Small intestine (tissue), 7 donors: ENCODE results near the gene NCBP3. TPM values are rescaled to one million over a fixed set of nuclear protein-coding genes. Genes with fewer than 3 reads are reported as not detected.

Experiments used
- DNase-seq, 2 donors: peaks; one replicate each; pipeline versions ENCODE4 v3.0.0 to v3.0.0-alpha.2; 2013
- FAIRE-seq: peaks from 2 replicates; lab custom pipeline; 2012; peaks lifted over from hg19 to GRCh38; lab: Jason Lieb, UNC
- H3K27ac ChIP-seq, 3 donors: one replicate each; pipeline ENCODE4 v1.5.1; 2013; ENCODE audit warnings: low read length in 2 of 3, mild to moderate bottlenecking in 2 of 3, control low read depth in 1 of 3, inconsistent platforms in 1 of 3, low read depth in 1 of 3, moderate library complexity in 1 of 3
- H3K27me3 ChIP-seq, 3 donors: one replicate each; pipeline ENCODE4 v1.6.1; 2013; ENCODE audit warnings: low read length in 3 of 3, inconsistent platforms in 1 of 3; ENCODE audit not compliant: control insufficient read depth in 3 of 3, insufficient read depth in 3 of 3
- H3K36me3 ChIP-seq, 3 donors: one replicate each; pipeline ENCODE4 v1.6.1; 2013; ENCODE audit warnings: low read length in 3 of 3, inconsistent platforms in 1 of 3, low read depth in 1 of 3, mild to moderate bottlenecking in 1 of 3, moderate library complexity in 1 of 3; ENCODE audit not compliant: control insufficient read depth in 3 of 3, insufficient read depth in 2 of 3
- H3K4me1 ChIP-seq, 3 donors: one replicate each; pipeline ENCODE4 v1.6.1; 2013; ENCODE audit warnings: low read length in 2 of 3, inconsistent platforms in 1 of 3, low read depth in 1 of 3, mild to moderate bottlenecking in 1 of 3, moderate library complexity in 1 of 3; ENCODE audit not compliant: control insufficient read depth in 3 of 3, insufficient read depth in 2 of 3
- H3K4me3 ChIP-seq, 3 donors: one replicate each; pipeline ENCODE4 v1.5.1; 2013; ENCODE audit warnings: low read length in 3 of 3, control low read depth in 1 of 3, inconsistent platforms in 1 of 3, low read depth in 1 of 3, mild to moderate bottlenecking in 1 of 3, moderate library complexity in 1 of 3
- H3K9me3 ChIP-seq, 2 donors: one replicate each; pipeline ENCODE4 v1.6.1; 2013; ENCODE audit warnings: low read depth in 1 of 2, low read length in 1 of 2; ENCODE audit not compliant: control insufficient read depth in 2 of 2, insufficient read depth in 1 of 2
- WGBS, 3 donors: extraction: QIAGEN DNeasy Blood & Tissue Kit; methylation state at CpG; one replicate each; pipeline ENCODE4 v1.1.7; 2013; 5-methylcytosine and 5-hydroxymethylcytosine counted together
- polyA plus RNA-seq, 4 donors: library from polyadenylated mRNA; stranded (reverse) in 3 of 4; unstranded in 1 of 4; fragments of 200-250 nt in 3 of 4; fragments of 120-200 nt in 1 of 4; gene quantifications; one replicate each; pipeline versions ENCODE4 v1.2.1 to v1.2.3, GENCODE V29; 2013
- donor health status: healthy with polysubstance abuse.
- donor health status: control.
- donor health status: control.
- donor health status: Bipolar disorder and iron deficiency.
- donor health status: healthy.

The NCBP3 gene
- polyA plus RNA-seq, 4 donors, result 14.9 to 64.3 (median 21.2) TPM

DNA sequence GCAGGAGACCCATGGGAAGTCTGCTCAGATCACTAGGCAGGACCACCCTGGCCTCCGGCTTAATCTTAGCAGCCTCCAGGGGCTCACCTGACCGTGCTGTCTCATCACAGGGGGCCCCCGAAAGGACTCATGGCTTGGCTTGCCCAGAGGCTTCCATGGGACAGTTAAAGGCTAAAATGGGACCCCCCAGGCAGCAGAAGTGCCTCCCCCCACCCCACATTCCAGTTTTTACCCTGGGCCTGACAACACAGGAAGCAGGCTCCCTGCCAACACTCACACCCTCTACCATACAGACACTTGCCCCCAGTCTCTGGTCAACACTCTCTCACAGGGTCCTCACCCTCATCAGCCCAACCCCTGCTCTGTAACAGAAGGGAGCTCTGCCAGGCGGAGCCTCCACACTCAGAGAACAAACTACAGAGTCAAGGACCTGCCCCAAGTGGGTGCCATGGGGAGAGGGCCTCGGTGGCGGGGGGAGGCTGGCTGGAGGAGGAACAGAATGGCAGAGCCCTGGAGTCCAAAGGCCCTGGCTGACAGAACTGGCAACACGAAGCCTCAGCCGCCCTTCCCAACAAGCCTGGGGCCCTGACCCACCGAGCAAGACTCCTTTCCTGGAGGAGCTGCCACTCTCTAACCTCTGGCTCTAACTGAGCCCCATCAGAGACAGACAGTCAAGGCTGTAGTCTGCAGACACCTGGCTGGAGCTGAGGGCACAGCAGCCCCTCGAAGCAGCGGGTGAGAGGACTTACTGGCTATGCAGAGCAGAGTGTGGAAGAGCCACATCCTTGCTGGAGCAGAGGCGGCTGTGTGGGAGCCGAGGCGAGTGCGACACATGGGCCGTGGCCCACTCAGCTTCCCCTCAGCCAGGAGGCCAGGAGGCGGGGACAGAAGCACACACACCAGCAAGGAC lies 45.4 kb downstream of the NCBP3 start, which contains the start of gene ITGAE:
Gene ITGAE (minus strand): TSS at position 827 of the 910 bp plus-strand sequence. CDS start 44 bp downstream, at position 783.
- Histone ChIP-seq H3K9me3 (no peaks in the 10 kb centered on the region), H3K36me3 (peaks cover 0 to 23% (median 0%) of the 10 kb centered on the region in 3 donors), H3K4me1 (peaks cover 0 to 15% (median 0%) of the 10 kb centered on the region in 3 donors), H3K27me3 (no peaks in the 10 kb centered on the region), H3K27ac (peak within 1 kb of the TSS in 2 of 3 donors; percentile 11 to 42), H3K4me3 (peak within 1 kb of the TSS in 1 of 3 donors; percentile 53)
- WGBS, 3 donors, result 65 to 81% (median 68%) methylated on average over 17 of the region's 17 CpGs
- FAIRE-seq, result no peak
- DNase-seq, result peak in 1 of 2 donors; percentile 32

DNA sequence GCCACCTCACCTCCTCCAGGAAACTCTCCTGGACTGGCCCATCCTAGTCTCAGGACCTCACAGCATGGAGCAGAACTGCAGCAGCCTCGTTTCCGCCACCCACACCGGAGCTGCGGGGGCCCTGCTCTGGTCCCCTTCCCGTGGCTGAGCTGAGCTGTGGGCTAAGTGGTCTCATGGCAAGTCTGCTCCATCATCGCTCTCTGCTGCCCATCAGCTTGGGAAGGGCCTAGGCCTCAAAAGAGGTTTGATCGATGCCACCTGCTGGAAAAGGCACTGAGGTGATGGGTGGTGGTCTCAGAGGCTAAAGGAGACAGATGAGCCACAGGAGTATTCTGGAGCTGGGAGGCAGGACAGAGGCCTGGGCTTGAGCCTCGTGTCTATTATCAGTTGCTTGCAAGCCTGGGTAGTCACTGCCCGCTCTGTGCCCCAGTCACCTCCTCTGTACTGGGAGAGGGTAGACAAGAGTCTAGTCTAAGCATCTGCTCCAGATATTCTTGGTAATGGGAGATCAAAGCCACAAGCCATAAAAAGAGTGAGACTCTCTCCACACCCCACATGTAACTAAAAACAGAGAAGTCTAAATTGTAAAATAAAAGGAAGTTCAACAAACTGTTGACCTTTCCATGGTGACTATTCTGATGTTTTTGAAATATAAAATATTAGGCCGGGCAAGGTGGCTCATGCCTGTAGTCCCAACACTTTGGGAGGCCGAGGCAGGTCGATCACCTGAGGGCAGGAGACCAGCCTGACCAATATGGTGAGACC lies 46.7 kb downstream of the NCBP3 start:
- Histone ChIP-seq H3K27me3 (no peaks in the 10 kb centered on the region), H3K36me3 (peaks cover 0 to 19% (median 0%) of the 10 kb centered on the region in 3 donors), H3K4me3 (peak overlapping the region in 1 of 3 donors; percentile 53), H3K27ac (peak overlapping the region in 2 of 3 donors; percentile 26 to 37), H3K4me1 (peaks cover 0 to 12% (median 0%) of the 10 kb centered on the region in 3 donors), H3K9me3 (no peaks in the 10 kb centered on the region)
- whole genome bisulfite sequencing, 3 donors, result 68 to 84% (median 82%) methylated on average over 12 of the region's 12 CpGs
- FAIRE-seq (no peak), DNase-seq (no peak)

DNA sequence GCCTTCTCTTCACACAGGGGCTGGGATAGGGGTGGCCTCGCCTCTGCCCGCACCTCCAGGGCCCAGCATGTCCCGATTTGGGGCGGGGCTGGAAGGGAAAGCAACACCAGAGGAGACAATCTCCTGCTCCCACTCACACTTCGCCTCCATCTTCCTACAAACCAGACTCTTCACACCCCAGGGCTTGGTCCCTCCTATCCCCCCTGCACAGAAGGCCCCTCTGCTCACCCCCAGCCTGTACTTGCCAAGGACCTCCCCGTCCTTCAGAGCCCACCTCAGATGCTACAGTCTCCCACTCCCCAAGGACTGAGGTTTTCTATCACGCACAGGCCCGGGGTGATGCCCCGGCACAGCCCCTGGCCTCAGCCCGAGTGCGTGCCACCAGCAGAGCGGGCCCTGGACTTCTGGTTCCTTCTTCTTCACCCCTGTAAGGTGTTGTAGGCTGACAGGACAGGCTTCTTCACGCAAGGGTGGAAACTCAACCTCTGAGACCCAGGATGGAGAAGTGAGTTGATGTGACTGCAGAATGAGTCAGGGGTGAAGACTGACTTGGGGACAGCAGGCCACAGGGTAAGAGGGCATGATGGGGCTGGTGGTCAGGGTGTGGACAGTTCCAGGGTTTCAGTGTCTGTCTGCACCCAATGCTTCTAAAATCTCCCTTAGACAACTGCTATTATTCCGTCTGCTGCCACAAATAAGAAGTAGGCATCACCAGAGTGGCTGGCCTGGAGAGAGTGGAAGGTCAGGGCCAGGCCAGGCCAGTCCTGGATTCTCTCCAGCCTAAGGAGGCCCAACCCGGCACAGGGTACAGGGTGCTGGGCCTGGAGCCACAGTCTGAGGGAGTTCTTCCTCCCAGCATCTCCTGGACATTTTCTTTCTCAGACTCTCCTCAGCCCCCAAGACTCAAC lies 47.5 kb downstream of the NCBP3 start:
- peak overlapping the region in 1 of 3 donors; percentile 53 for H3K4me3 ChIP-seq
- H3K27me3 ChIP-seq, result no peaks in the 10 kb centered on the region
- DNase-seq (no peak), FAIRE-seq (no peak)
- H3K4me1 ChIP-seq, result peaks cover 0 to 11% (median 0%) of the 10 kb centered on the region in 3 donors
- peaks cover 0 to 19% (median 0%) of the 10 kb centered on the region in 3 donors for H3K36me3 ChIP-seq
- no peaks in the 10 kb centered on the region for H3K9me3 ChIP-seq
- WGBS, 3 donors, result 70 to 84% (median 72%) methylated on average over 15 of the region's 15 CpGs
- peak overlapping the region in 2 of 3 donors; percentile 26 to 38 for H3K27ac ChIP-seq

DNA sequence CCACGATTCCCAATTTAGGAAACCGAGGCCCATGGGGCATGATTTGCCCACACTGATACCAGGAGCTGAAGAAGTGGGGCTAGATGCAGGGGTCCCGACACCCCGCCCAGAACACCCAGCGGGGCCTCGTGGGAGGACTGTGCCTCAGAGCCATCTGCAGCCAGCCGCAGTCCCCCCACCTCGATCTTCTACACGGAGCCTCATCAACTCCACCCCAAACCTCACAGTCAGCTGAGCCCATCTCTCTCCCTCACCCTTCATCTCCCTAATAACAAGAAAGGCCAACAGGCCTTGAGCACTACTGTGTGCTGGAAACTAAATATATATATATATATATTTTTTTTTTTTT lies 49.2 kb downstream of the NCBP3 start:
- Histone ChIP-seq H3K4me3 (no peak overlapping the region), H3K27ac (no peak overlapping the region), H3K4me1 (peaks cover 0 to 11% (median 0%) of the 10 kb centered on the region in 3 donors), H3K9me3 (no peaks in the 10 kb centered on the region), H3K27me3 (no peaks in the 10 kb centered on the region), H3K36me3 (peaks cover 0 to 11% (median 0%) of the 10 kb centered on the region in 3 donors)
- DNase-seq, result peak in 1 of 2 donors; percentile 47
- WGBS, 3 donors, result 78 to 95% (median 79%) methylated on average over 9 of the region's 9 CpGs
- no peak for FAIRE-seq

DNA sequence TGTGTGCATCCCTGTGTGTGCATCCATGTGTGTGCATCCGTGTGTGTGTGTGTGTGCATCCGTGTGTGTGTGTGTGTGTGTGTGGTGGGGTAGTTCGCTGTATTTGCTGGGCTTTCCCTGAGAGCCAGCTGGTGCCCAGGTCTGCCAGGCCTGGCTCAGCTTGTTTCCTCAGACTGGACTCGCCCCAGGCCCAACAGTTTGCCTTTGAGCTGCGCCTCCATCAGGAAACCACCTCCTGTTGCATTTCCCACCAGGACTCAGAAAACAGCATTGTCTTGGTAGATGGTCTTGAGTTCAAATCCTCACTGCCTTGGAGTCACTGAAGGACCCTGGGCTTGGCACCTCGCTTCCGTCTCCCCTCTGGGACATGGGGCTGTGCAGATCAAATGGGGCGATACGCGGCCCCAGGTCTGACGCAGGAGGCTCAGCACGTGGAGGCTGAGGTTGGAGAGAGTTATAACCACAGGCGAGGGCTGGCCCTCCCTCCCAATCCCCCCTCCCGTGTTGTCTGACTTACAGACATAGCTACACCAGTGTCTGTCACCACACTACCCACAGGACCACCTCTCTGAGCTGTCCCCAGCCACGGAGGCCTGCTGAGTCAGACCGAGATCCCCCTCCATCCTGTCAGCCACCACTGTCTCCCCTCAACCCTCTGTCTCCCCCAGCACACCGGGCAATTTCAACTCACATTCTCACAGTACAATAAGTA lies 49.8 kb downstream of the NCBP3 start:
- no peaks in the 10 kb centered on the region for H3K27me3 ChIP-seq
- H3K36me3 ChIP-seq, result peaks cover 0 to 5% (median 0%) of the 10 kb centered on the region in 3 donors
- no peak for FAIRE-seq
- 70 to 85% (median 71%) methylated on average over 16 to 17 of the region's 17 CpGs for WGBS, 3 donors
- peak; percentile 30 to 74 for DNase-seq
- H3K4me1 ChIP-seq, result peaks cover 0 to 11% (median 0%) of the 10 kb centered on the region in 3 donors
- H3K9me3 ChIP-seq, result no peaks in the 10 kb centered on the region
- no peak overlapping the region for H3K4me3 ChIP-seq
- no peak overlapping the region for H3K27ac ChIP-seq

DNA sequence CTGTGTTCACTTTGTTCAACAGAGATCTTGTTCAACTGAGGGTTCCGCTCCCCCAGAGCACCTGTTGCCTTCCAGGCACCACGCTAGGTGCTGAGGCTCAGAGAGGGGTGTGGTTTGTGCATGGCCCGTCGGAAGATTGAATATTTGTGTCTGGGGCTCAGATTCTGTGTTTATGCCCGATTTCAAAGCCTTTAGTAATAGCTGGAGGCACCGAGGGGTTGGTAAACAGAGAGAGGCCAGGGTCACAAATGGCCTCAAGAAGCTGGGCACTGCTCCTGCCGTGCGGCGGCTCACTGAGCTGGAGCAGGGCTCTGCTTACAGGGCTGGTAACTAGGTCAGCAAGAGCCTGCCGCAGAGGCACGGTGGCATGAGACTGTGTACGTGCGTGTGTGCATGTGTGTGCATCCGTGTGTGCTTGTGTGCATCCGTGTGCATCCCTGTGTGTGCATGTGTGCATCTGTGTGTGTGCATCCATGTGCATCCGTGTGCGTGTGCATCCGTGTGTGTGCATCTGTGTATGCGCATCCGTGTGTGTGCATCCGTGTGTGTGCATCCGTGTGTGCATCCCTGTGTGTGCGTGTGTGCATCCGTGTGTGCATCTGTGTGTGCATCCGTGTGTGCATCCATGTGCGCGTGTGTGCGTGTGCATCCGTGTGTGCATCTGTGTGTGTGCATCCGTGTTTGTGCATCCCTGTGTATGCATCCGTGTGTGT lies 50.5 kb downstream of the NCBP3 start:
- WGBS, 3 donors, result 73 to 80% (median 77%) methylated on average over 31 of the region's 31 CpGs
- no peak for DNase-seq
- no peaks in the 10 kb centered on the region for H3K9me3 ChIP-seq
- no peak overlapping the region for H3K4me3 ChIP-seq
- peaks cover 0 to 11% (median 0%) of the 10 kb centered on the region in 3 donors for H3K4me1 ChIP-seq
- H3K36me3 ChIP-seq, result no peaks in the 10 kb centered on the region
- no peak for FAIRE-seq
- peak overlapping the region in 2 of 3 donors; percentile 41 to 56 for H3K27ac ChIP-seq
- no peaks in the 10 kb centered on the region for H3K27me3 ChIP-seq
